ENCODE measurements around the gene TPM4.

DNA sequence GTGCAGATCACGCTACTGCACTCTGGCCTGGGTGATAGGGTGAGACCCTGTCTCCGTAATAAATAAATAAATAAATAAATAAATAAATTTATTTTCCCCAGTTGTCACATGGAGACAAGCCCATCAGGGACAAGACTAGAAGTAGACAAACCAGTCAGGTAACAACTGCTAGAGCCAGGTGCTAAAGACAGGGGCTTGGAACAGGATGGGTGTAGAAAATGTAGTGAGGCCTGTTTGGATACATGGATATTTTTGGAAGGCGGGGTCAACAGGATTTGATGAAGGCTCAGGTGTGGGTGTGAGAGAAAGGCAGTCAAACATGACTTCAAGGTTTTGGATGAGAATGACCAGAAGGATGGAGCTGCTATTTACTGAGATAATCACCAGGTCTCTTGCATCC is 27.7 kb upstream of the TPM4 start:
- TF ChIP-seq, protein P1, sequence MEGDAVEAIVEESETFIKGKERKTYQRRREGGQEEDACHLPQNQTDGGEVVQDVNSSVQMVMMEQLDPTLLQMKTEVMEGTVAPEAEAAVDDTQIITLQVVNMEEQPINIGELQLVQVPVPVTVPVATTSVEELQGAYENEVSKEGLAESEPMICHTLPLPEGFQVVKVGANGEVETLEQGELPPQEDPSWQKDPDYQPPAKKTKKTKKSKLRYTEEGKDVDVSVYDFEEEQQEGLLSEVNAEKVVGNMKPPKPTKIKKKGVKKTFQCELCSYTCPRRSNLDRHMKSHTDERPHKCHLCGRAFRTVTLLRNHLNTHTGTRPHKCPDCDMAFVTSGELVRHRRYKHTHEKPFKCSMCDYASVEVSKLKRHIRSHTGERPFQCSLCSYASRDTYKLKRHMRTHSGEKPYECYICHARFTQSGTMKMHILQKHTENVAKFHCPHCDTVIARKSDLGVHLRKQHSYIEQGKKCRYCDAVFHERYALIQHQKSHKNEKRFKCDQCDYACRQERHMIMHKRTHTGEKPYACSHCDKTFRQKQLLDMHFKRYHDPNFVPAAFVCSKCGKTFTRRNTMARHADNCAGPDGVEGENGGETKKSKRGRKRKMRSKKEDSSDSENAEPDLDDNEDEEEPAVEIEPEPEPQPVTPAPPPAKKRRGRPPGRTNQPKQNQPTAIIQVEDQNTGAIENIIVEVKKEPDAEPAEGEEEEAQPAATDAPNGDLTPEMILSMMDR (IDR thresholded peaks at IDR 0.05), result no peak
- no peak for TF ChIP-seq POLR2A (IDR thresholded peaks at IDR 0.05)
